ENCODE measurements around the gene ZC3H4. TPM values are rescaled to one million over a fixed set of nuclear protein-coding genes. Genes with fewer than 3 reads are reported as not detected.

ZC3H4 gene
- total and polyA plus RNA-seq, 9 of the 15 experiments (the other 6 are each of a cell fraction or from before 2014, with no cell fraction given): 2.2 to 75.6 (median 18.3) TPM

DNA sequence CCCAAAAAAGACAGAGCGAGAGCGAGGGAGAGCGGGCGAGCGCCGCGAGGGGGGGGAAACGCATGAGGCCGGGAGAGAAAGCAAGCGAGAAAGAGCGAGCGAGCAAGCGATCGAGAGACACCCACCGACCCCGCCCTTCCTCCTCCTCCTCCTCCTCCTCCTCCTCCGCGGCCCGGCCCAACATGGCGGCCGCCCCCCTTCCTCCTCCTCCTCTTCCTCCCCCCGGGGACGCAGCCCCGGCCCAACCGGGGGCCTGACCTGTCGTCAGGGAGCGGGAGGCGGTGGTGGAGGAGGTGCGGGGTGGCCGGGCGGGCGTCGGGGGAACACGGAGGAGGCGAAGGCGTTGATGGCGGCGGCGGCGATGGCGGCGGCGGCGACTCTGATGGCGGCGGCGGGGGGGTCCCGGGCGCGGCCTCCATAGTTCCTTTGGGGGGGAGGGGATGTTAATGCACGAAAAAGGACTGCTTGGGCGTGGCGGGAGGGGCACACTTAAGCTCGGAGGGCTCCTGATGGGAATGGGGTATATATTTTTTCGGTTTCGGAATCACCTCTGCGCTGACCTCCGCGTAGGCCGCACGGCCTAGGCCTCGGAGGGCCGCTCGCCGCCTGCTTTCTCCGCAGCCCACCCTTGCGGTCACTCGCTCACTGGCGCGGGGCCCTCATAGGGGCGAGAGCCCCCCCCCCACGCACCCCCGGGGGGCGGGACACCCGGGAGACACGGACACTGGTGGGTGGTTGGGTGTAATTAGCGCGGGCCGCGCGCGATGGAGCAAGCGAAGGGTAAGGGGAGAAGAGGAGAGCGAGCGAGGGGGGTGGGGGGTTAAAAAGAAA, 1.2 kb downstream of the ZC3H4 start (continued):
- TF ChIP-seq, protein P1, sequence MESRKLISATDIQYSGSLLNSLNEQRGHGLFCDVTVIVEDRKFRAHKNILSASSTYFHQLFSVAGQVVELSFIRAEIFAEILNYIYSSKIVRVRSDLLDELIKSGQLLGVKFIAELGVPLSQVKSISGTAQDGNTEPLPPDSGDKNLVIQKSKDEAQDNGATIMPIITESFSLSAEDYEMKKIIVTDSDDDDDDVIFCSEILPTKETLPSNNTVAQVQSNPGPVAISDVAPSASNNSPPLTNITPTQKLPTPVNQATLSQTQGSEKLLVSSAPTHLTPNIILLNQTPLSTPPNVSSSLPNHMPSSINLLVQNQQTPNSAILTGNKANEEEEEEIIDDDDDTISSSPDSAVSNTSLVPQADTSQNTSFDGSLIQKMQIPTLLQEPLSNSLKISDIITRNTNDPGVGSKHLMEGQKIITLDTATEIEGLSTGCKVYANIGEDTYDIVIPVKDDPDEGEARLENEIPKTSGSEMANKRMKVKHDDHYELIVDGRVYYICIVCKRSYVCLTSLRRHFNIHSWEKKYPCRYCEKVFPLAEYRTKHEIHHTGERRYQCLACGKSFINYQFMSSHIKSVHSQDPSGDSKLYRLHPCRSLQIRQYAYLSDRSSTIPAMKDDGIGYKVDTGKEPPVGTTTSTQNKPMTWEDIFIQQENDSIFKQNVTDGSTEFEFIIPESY (CRISPR knock-in tag; IDR thresholded peaks at IDR 0.05): no peak
- TF ChIP-seq BRD4 (IDR thresholded peaks at IDR 0.05) (peak; percentile 98), ESRRB (CRISPR knock-in tag; IDR thresholded peaks at IDR 0.05; ENCODE audit: borderline replicate concordance) (no peak), ZNF311 (CRISPR knock-in tag; IDR thresholded peaks at IDR 0.05) (peak; percentile 56; the same call in 1 of the 2 replicates), E2F6 (IDR thresholded peaks at IDR 0.05; ENCODE audit: borderline replicate concordance in 1 of 2, extremely low read depth in 1 of 2, insufficient read depth in 1 of 2, insufficient read length in 1 of 2, low read depth in 1 of 2, low read length in 1 of 2, poor library complexity in 1 of 2, severe bottlenecking in 1 of 2) (peak; percentile 40 to 81), ZNF239 (CRISPR knock-in tag; IDR thresholded peaks at IDR 0.05) (no peak), CEBPZ (IDR thresholded peaks at IDR 0.05; ENCODE audit: borderline replicate concordance, low read depth, low read length) (no peak), ZNF699 (CRISPR knock-in tag; IDR thresholded peaks at IDR 0.05; ENCODE audit: insufficient replicate concordance) (no peak), CTBP1 (IDR thresholded peaks at IDR 0.05; ENCODE audit: borderline replicate concordance) (no peak), CHCHD3 (CRISPR knock-in tag; IDR thresholded peaks at IDR 0.05) (peak; percentile 43; the same call in 1 of the 2 replicates), MCM5 (IDR thresholded peaks at IDR 0.05; ENCODE audit: low read depth) (no peak), RBM25 (IDR thresholded peaks at IDR 0.05; ENCODE audit: low read depth, low read length, severe bottlenecking) (no peak)
- TF ChIP-seq, protein P2, sequence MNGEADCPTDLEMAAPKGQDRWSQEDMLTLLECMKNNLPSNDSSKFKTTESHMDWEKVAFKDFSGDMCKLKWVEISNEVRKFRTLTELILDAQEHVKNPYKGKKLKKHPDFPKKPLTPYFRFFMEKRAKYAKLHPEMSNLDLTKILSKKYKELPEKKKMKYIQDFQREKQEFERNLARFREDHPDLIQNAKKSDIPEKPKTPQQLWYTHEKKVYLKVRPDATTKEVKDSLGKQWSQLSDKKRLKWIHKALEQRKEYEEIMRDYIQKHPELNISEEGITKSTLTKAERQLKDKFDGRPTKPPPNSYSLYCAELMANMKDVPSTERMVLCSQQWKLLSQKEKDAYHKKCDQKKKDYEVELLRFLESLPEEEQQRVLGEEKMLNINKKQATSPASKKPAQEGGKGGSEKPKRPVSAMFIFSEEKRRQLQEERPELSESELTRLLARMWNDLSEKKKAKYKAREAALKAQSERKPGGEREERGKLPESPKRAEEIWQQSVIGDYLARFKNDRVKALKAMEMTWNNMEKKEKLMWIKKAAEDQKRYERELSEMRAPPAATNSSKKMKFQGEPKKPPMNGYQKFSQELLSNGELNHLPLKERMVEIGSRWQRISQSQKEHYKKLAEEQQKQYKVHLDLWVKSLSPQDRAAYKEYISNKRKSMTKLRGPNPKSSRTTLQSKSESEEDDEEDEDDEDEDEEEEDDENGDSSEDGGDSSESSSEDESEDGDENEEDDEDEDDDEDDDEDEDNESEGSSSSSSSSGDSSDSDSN (IDR thresholded peaks at IDR 0.05; ENCODE audit: borderline replicate concordance in 1 of 2, low read depth in 2 of 2, low read length in 2 of 2): peak; percentile 73 to 91; a peak in 3 of 4 replicates
- TF ChIP-seq, protein P3, sequence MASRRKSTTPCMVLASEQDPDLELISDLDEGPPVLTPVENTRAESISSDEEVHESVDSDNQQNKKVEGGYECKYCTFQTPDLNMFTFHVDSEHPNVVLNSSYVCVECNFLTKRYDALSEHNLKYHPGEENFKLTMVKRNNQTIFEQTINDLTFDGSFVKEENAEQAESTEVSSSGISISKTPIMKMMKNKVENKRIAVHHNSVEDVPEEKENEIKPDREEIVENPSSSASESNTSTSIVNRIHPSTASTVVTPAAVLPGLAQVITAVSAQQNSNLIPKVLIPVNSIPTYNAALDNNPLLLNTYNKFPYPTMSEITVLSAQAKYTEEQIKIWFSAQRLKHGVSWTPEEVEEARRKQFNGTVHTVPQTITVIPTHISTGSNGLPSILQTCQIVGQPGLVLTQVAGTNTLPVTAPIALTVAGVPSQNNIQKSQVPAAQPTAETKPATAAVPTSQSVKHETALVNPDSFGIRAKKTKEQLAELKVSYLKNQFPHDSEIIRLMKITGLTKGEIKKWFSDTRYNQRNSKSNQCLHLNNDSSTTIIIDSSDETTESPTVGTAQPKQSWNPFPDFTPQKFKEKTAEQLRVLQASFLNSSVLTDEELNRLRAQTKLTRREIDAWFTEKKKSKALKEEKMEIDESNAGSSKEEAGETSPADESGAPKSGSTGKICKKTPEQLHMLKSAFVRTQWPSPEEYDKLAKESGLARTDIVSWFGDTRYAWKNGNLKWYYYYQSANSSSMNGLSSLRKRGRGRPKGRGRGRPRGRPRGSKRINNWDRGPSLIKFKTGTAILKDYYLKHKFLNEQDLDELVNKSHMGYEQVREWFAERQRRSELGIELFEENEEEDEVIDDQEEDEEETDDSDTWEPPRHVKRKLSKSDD (conservative IDR thresholded peaks at IDR 0.05; ENCODE audit: low read length): no peak
